H1 (cell line): Measurements from ENCODE around the gene COPA. TPM values are rescaled to one million over a fixed set of nuclear protein-coding genes. Genes with fewer than 3 reads are reported as not detected.

Experiments used
- CTCF ChIA-PET: fragments of 300-600 bp; sonication (Branson Sonifier 250); formaldehyde crosslinking; loops from one replicate; lab custom pipeline; 2021; ENCODE audit not compliant: partially characterized antibody; lab: Charles Lee
- POLR2A ChIA-PET: fragments of 300-600 bp; sonication (Branson Sonifier 250); formaldehyde crosslinking; loops from one replicate; lab custom pipeline; 2021; ENCODE audit warnings: inconsistent platforms; ENCODE audit not compliant: partially characterized antibody; lab: Charles Lee
- DNase-seq, 2 experiments: peaks; one replicate each; pipeline versions ENCODE4 v3.0.0 to v3.0.0-alpha.2; 2010 to 2022; ENCODE audit warnings: low spot score in 2 of 2, low read depth in 1 of 2, mixed read lengths in 1 of 2
- FAIRE-seq: peaks from 2 replicates; lab custom pipeline; 2011; peaks lifted over from hg19 to GRCh38; lab: Jason Lieb, UNC
- H2AFZ ChIP-seq: 2 replicates; pipeline ENCODE4 v1.8.1; 2012; ENCODE audit warnings: low read length, inconsistent platforms
- H2AK5ac ChIP-seq: 2 replicates; pipeline ENCODE4 v1.6.1; 2013; ENCODE audit warnings: low read depth, low read length
- H2BK120ac ChIP-seq: replicated peaks from 2 replicates; pipeline ENCODE3; 2013; ENCODE audit warnings: low read depth, low read length, inconsistent platforms
- H2BK12ac ChIP-seq: 2 replicates; pipeline ENCODE4 v1.6.1; 2013; ENCODE audit warnings: low read depth, low read length
- H2BK15ac ChIP-seq: 2 replicates; pipeline ENCODE4 v1.6.1; 2013; ENCODE audit warnings: low read length
- H2BK20ac ChIP-seq: 2 replicates; pipeline ENCODE4 v1.6.1; 2013; ENCODE audit warnings: low read length
- H2BK5ac ChIP-seq: 2 replicates; pipeline ENCODE4 v1.6.1; 2013; ENCODE audit warnings: low read depth, low read length
- H3K14ac ChIP-seq: 2 replicates; pipeline ENCODE4 v1.6.1; 2013; ENCODE audit warnings: inconsistent platforms; ENCODE audit not compliant: insufficient read length
- H3K18ac ChIP-seq: 2 replicates; pipeline ENCODE4 v1.6.1; 2013; ENCODE audit warnings: low read length; ENCODE audit errors: extremely low read depth
- H3K23ac ChIP-seq: 2 replicates; pipeline ENCODE4 v1.6.1; 2013; ENCODE audit warnings: inconsistent platforms; ENCODE audit not compliant: insufficient read length
- H3K23me2 ChIP-seq: 2 replicates; pipeline ENCODE4 v1.6.1; 2013; ENCODE audit warnings: low read depth, low read length
- H3K27ac ChIP-seq: 2 replicates; pipeline ENCODE4 v1.6.1; 2011; ENCODE audit warnings: low read depth, low read length, inconsistent platforms
- H3K27me3 ChIP-seq, 4 experiments: replicated peaks in 1 of 4; 1 replicate in 1 of 4; 2 replicates in 3 of 4; pipeline versions ENCODE4 v1.6.1 to v1.8.1; 2011 to 2013; ENCODE audit warnings: low read length in 3 of 4, mild to moderate bottlenecking in 3 of 4, inconsistent platforms in 2 of 4, mixed read lengths in 2 of 4, moderate library complexity in 1 of 4; ENCODE audit not compliant: control insufficient read depth in 3 of 4, insufficient read depth in 3 of 4; ENCODE audit errors: extremely low read depth in 1 of 4
- H3K36me3 ChIP-seq, 4 experiments: 2 replicates each; pipeline versions ENCODE4 v1.6.1 to v1.8.1; 2011 to 2013; ENCODE audit warnings: mild to moderate bottlenecking in 4 of 4, low read length in 3 of 4, moderate library complexity in 2 of 4, control low read depth in 1 of 4, inconsistent platforms in 1 of 4; ENCODE audit not compliant: insufficient read depth in 4 of 4, control insufficient read depth in 2 of 4
- H3K4ac ChIP-seq: replicated peaks from 2 replicates; pipeline ENCODE3; 2013; ENCODE audit warnings: low read length, low read depth, mixed read lengths, inconsistent platforms; ENCODE audit not compliant: insufficient read length
- H3K4me1 ChIP-seq, 4 experiments: replicated peaks in 1 of 4; 1 replicate in 1 of 4; 2 replicates in 3 of 4; pipeline versions ENCODE4 v1.6.1 to v1.8.1; 2011 to 2013; ENCODE audit warnings: low read length in 3 of 4, inconsistent platforms in 2 of 4, mixed read lengths in 1 of 4; ENCODE audit not compliant: insufficient read depth in 4 of 4, control insufficient read depth in 3 of 4
- H3K4me2 ChIP-seq, 2 experiments: 2 replicates each; pipeline versions ENCODE4 v1.6.1 to v1.8.1; 2011 to 2013; ENCODE audit warnings: low read depth in 2 of 2, low read length in 2 of 2, control low read depth in 1 of 2, inconsistent platforms in 1 of 2, mild to moderate bottlenecking in 1 of 2; ENCODE audit not compliant: insufficient read depth in 1 of 2
- H3K4me3 ChIP-seq, 4 experiments: fragments of 200-600, 300-600 bp in 1 of 4; sonication (generic), shearing (Covaris generic), sonication (Bioruptor Twin) in 1 of 4; 2 replicates each; pipeline versions ENCODE4 v1.5.1 to v1.8.1; 2011 to 2016; ENCODE audit warnings: low read length in 4 of 4, low read depth in 3 of 4, control low read depth in 2 of 4, inconsistent platforms in 2 of 4, mild to moderate bottlenecking in 2 of 4, mixed read lengths in 1 of 4, moderate library complexity in 1 of 4; ENCODE audit not compliant: insufficient read depth in 2 of 4; ENCODE audit errors: extremely low read depth in 1 of 4
- H3K56ac ChIP-seq: replicated peaks from 2 replicates; pipeline ENCODE3; 2013; ENCODE audit warnings: low read depth, mild to moderate bottlenecking, mixed read lengths, low read length, inconsistent platforms; ENCODE audit not compliant: insufficient read length
- H3K79me1 ChIP-seq: 2 replicates; pipeline ENCODE4 v1.6.1; 2013; ENCODE audit warnings: low read depth, low read length, control low read depth
- H3K79me2 ChIP-seq, 2 experiments: 2 replicates each; pipeline versions ENCODE4 v1.6.1 to v1.8.1; 2012 to 2013; ENCODE audit warnings: low read length in 2 of 2, mild to moderate bottlenecking in 2 of 2, inconsistent platforms in 1 of 2; ENCODE audit not compliant: insufficient read depth in 2 of 2, control insufficient read depth in 1 of 2
- H3K9ac ChIP-seq, 4 experiments: replicated peaks in 1 of 4; 1 replicate in 1 of 4; 2 replicates in 3 of 4; pipeline versions ENCODE4 v1.6.1 to v1.8.1; 2011 to 2013; ENCODE audit warnings: low read depth in 3 of 4, low read length in 3 of 4, control low read depth in 2 of 4, mild to moderate bottlenecking in 2 of 4, moderate library complexity in 2 of 4, inconsistent platforms in 1 of 4; ENCODE audit errors: extremely low read depth in 1 of 4
- H3K9me3 ChIP-seq, 2 experiments: 2 replicates each; pipeline versions ENCODE4 v1.6.1 to v1.8.1; 2012 to 2013; ENCODE audit warnings: mild to moderate bottlenecking in 2 of 2, moderate library complexity in 2 of 2, control low read depth in 1 of 2, inconsistent platforms in 1 of 2, low read depth in 1 of 2, low read length in 1 of 2, mixed read lengths in 1 of 2; ENCODE audit not compliant: insufficient read depth in 2 of 2
- H4K20me1 ChIP-seq, 2 experiments: replicated peaks in 1 of 2; 2 replicates each; pipeline versions ENCODE3 to v1.8.1; 2011 to 2013; ENCODE audit warnings: inconsistent platforms in 2 of 2, low read length in 2 of 2, mild to moderate bottlenecking in 1 of 2; ENCODE audit not compliant: insufficient read depth in 2 of 2, control insufficient read depth in 1 of 2
- H4K5ac ChIP-seq: 2 replicates; pipeline ENCODE4 v1.6.1; 2013; ENCODE audit warnings: low read length, low read depth, mixed read lengths, inconsistent platforms; ENCODE audit not compliant: insufficient read length
- H4K8ac ChIP-seq: 2 replicates; pipeline ENCODE4 v1.8.0; 2013; ENCODE audit warnings: mild to moderate bottlenecking, moderate library complexity, low read length, inconsistent platforms; ENCODE audit not compliant: insufficient read depth; ENCODE audit errors: extremely low read depth
- H4K91ac ChIP-seq: replicated peaks from 2 replicates; pipeline ENCODE3; 2013; ENCODE audit warnings: low read length, mixed read lengths, inconsistent platforms; ENCODE audit not compliant: insufficient read length
- EGR1 ChIP-seq: IDR thresholded peaks from 2 replicates; pipeline ENCODE4 v1.6.1; 2011; ENCODE audit warnings: low read depth, low read length, borderline replicate concordance
- RXRA ChIP-seq: IDR thresholded peaks from 2 replicates; pipeline ENCODE4 v1.6.1; 2011; ENCODE audit warnings: low read depth, mild to moderate bottlenecking, low read length, moderate library complexity; ENCODE audit not compliant: insufficient read depth
- TAF1 ChIP-seq: IDR thresholded peaks from 2 replicates; pipeline ENCODE4 v1.6.1; 2011; ENCODE audit warnings: mild to moderate bottlenecking, low read depth, low read length
- WGBS, 2 experiments: shearing (Covaris generic) in 1 of 2; methylation state at CpG; one replicate each; pipeline versions ENCODE4 v1.1.6 to v1.1.7; 2013 to 2015; ENCODE audit warnings: low lambda C conversion rate in 2 of 2, mixed read lengths in 2 of 2, inconsistent platforms in 1 of 2, low coverage in 1 of 2, missing lambda C conversion rate in 1 of 2; ENCODE audit not compliant: insufficient replicate concordance in 2 of 2, insufficient coverage in 1 of 2, insufficient read length in 1 of 2; ENCODE audit errors: extremely low coverage in 1 of 2, missing lambda C conversion rate in 1 of 2; 5-methylcytosine and 5-hydroxymethylcytosine counted together
- polyA plus RNA-seq, 7 experiments: library from polyadenylated mRNA; depleted of rRNA in 3 of 7; stranded (reverse) in 5 of 7; unstranded in 2 of 7; fragments of >200 nt in 5 of 7; fragments of 200-250 nt in 2 of 7; gene quantifications; 1 replicate in 5 of 7; 2 replicates in 1 of 7; 4 replicates in 1 of 7; pipeline versions ENCODE4 v1.2.1 to v1.2.3, GENCODE V29; 2011 to 2013; ENCODE audit warnings: missing spikeins in 2 of 7, mixed read lengths in 2 of 7
- total RNA-seq: library from RNA; stranded (reverse); fragmentation: NEBNext Ultra II Directional; extraction: Animal tissue kit (Norgen Biotek cat#: 25700); gene quantifications from 2 replicates; pipeline ENCODE4 v1.2.1, GENCODE V29; 2021

Gene COPA
- total and polyA plus RNA-seq, 2 of the 8 experiments (the other 6 are each of a cell fraction or from before 2014, with no cell fraction given), result 78.2 to 115 TPM

- Histone ChIP-seq H3K4me2 (no peak overlapping the region), H3K56ac (no peak overlapping the region), H2AK5ac (no peak overlapping the region), H3K4ac (no peak overlapping the region), H3K36me3 (peaks cover 2 to 24% (median 8%) of the 10 kb centered on the region in 4 experiments; a peak in 6 of 8 replicates), H2AFZ (no peak overlapping the region), H4K5ac (no peak overlapping the region), H3K4me3 (no peak overlapping the region), H2BK120ac (no peak overlapping the region), H3K4me1 (no peaks in the 10 kb centered on the region), H3K23ac (no peak overlapping the region), H3K18ac (no peak overlapping the region), H3K9ac (no peak overlapping the region), H4K8ac (no peak overlapping the region), H4K20me1 (peaks cover 2% of the 10 kb centered on the region in 2 experiments), H2BK15ac (no peak overlapping the region), H3K9me3 (no peaks in the 10 kb centered on the region), H3K79me2 (peaks cover 0 to 62% of the 10 kb centered on the region in 2 experiments; a peak in 2 of 4 replicates), H3K27me3 (no peaks in the 10 kb centered on the region), H2BK12ac (no peak overlapping the region), H3K23me2 (no peaks in the 10 kb centered on the region; the same call in 1 of the 2 replicates), H3K27ac (no peak overlapping the region), H3K14ac (no peak overlapping the region), H4K91ac (no peak overlapping the region), H2BK5ac (no peak overlapping the region), H2BK20ac (no peak overlapping the region), H3K79me1 (no peaks in the 10 kb centered on the region)
- no peak for FAIRE-seq
- 94% methylated on average over 1 of the region's 1 CpG; no CpG with 5 or more reads in 1 of the 2 experiments for WGBS, 2 experiments
- ChIA-PET POLR2A (interaction anchor here (0.6 to 2.3 kb wide), 8 partner anchors 8 to 130 kb away, joined by 3 to 8 read pairs (median 3); no protein-coding TSS in a partner anchor), CTCF (interaction anchor here (0.9 to 4.6 kb wide), 9 partner anchors 9 to 199 kb away, joined by 3 to 24 read pairs (median 3); no protein-coding TSS in a partner anchor)
- no peak for DNase-seq
- TF ChIP-seq RXRA (no peak), TAF1 (no peak), EGR1 (no peak)
Measured at GRCh38 chr1:160245434-160245833, 97.6 kb downstream of the COPA start.
